Measurements from ENCODE around the gene ZDHHC9. TPM values are rescaled to one million over a fixed set of nuclear protein-coding genes. Genes with fewer than 3 reads are reported as not detected.

Gene ZDHHC9
- total and polyA plus RNA-seq, 3 donors from 2014 or later, result 6.9 to 9.4 (median 7.3) TPM

DNA sequence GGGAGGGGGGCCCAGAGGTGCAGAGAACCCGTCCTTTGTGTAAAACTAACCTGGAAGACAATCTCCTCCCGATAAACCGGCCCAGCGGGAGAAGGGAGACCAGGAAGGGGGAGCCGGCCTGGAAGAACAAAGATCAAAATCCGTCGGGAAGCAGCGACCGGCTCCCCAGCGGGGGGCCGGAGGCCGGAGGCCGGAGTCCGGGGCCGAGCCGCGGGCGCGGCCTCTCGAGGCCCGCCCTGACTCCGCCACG lies 552 bp downstream of the ZDHHC9 start:
- no peaks in the 10 kb centered on the region for H3K27me3 ChIP-seq
- H3K4me3 ChIP-seq, result peak overlapping the region; percentile 64 to 73
- no peak for TF ChIP-seq POLR2A (IDR thresholded peaks at IDR 0.05)
- TF ChIP-seq, protein P1, sequence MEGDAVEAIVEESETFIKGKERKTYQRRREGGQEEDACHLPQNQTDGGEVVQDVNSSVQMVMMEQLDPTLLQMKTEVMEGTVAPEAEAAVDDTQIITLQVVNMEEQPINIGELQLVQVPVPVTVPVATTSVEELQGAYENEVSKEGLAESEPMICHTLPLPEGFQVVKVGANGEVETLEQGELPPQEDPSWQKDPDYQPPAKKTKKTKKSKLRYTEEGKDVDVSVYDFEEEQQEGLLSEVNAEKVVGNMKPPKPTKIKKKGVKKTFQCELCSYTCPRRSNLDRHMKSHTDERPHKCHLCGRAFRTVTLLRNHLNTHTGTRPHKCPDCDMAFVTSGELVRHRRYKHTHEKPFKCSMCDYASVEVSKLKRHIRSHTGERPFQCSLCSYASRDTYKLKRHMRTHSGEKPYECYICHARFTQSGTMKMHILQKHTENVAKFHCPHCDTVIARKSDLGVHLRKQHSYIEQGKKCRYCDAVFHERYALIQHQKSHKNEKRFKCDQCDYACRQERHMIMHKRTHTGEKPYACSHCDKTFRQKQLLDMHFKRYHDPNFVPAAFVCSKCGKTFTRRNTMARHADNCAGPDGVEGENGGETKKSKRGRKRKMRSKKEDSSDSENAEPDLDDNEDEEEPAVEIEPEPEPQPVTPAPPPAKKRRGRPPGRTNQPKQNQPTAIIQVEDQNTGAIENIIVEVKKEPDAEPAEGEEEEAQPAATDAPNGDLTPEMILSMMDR (IDR thresholded peaks at IDR 0.05), result no peak
- no peaks in the 10 kb centered on the region for H3K9me3 ChIP-seq
- intact Hi-C loops (cut with DNase I; ENCODE audit: low total_unique reads), result no loop called here
- H3K27ac ChIP-seq, result peak overlapping the region; percentile 45 to 53
- H3K36me3 ChIP-seq (ENCODE audit: low read depth, missing control alignments), result no peaks in the 10 kb centered on the region
- WGBS, 2 donors, result 0% methylated on average over 18 of the region's 23 CpGs; no CpG with 5 or more reads in 1 of the 2 donors
- no peaks in the 10 kb centered on the region for H3K4me1 ChIP-seq
- DNase-seq, result no peak

DNA sequence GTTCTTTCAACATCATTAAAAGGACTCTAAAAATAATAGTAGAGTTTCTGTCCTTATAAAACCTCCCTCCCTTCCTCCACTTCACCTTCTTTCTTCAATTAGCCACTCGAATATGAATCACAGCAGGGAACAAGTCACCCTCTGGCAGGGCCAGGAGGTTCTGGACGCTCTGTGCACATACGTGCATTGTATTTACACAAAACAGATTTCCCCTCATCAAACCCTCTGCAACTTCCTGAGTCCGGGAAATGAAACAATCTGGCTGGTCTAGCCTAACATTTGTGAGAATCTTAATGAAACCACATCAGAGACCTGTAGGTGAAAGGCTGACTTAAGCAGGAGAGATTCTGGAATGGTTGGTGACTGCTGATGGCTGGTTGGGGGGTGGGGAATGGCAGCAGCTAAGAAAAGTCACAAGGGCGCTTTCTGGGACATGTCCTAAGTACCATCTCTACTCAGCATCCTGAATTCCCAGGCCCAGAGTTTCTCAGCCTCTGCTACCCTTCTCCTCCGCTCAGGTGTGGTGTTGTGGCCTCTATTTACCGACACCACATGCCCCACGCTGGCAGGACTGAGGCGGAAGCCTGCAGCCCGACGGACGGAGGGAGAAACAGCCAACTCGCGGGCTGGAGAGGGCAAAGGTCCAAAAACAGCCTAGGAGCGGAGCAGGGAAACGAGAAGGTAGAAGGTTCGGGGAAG lies 1.0 kb downstream of the ZDHHC9 start:
- H3K4me1 ChIP-seq, result no peaks in the 10 kb centered on the region
- H3K27ac ChIP-seq, result peak overlapping the region; percentile 45 to 53
- no peaks in the 10 kb centered on the region for H3K27me3 ChIP-seq
- peak; percentile 16 for DNase-seq
- TF ChIP-seq, protein P1 (IDR thresholded peaks at IDR 0.05), result no peak
- TF ChIP-seq POLR2A (IDR thresholded peaks at IDR 0.05), result no peak
- H3K9me3 ChIP-seq, result no peaks in the 10 kb centered on the region
- WGBS, 2 donors, result 10 to 12% methylated on average over 11 of the region's 17 CpGs
- H3K4me3 ChIP-seq, result peak overlapping the region; percentile 64 to 73
- intact Hi-C loops (cut with DNase I; ENCODE audit: low total_unique reads), result no loop called here
- H3K36me3 ChIP-seq (ENCODE audit: low read depth, missing control alignments), result no peaks in the 10 kb centered on the region

DNA sequence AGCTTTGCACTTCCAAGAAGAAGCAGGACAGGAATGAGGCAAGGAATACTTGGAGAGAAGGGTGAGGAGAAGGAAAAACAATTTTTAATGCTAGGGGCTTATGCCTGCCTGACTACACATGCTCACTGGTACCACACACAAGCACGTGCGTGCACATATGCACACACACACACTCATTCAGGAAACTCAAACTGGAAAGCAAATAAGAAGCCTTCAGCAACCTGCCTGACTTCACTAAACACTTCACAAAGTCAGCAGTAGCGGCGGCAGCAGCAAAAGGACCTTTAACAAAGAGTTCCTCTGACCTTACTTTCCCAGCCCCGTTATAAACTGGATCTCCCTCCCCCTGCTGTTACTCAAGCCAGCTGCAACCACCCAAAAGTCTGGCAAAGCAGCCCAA lies 3.3 kb downstream of the ZDHHC9 start:
- intact Hi-C loops (cut with DNase I; ENCODE audit: low total_unique reads), result no loop called here
- no peak overlapping the region for H3K4me3 ChIP-seq
- TF ChIP-seq, protein P1 (IDR thresholded peaks at IDR 0.05), result no peak
- TF ChIP-seq POLR2A (IDR thresholded peaks at IDR 0.05), result no peak

DNA sequence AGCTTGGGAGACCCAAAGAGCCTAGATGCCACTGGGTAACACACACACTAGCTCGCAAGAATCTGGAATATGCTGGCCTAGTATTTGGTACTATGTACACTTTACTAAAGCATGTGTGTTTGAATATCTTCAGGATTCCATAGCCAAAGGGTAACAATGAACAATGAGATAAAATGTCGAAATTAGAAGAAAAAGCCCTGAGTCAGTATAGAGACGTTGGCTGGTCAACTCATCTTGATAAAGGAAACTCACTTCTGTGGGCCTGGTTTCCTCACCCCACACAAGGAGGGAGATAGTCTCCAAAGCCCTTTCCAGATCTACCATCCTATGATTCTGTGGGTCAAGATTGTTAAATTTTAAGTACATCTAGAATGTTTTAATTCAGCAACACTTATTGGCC lies 6.9 kb downstream of the ZDHHC9 start:
- TF ChIP-seq POLR2A (IDR thresholded peaks at IDR 0.05), result no peak
- TF ChIP-seq, protein P1 (IDR thresholded peaks at IDR 0.05), result no peak
- intact Hi-C loops (cut with DNase I; ENCODE audit: low total_unique reads), result no loop called here
- Histone ChIP-seq H3K27ac (no peak overlapping the region), H3K27me3 (no peaks in the 10 kb centered on the region), H3K36me3 (ENCODE audit: low read depth, missing control alignments) (no peaks in the 10 kb centered on the region), H3K9me3 (no peaks in the 10 kb centered on the region), H3K4me3 (no peak overlapping the region), H3K4me1 (no peaks in the 10 kb centered on the region)
- DNase-seq, result no peak
- 72 to 91% methylated on average over 2 to 3 of the region's 3 CpGs for WGBS, 2 donors

More for the DNA sequence above, 3.3 kb downstream of the ZDHHC9 start:
- Histone ChIP-seq H3K4me1 (no peaks in the 10 kb centered on the region), H3K36me3 (ENCODE audit: low read depth, missing control alignments) (no peaks in the 10 kb centered on the region), H3K9me3 (no peaks in the 10 kb centered on the region), H3K27ac (no peak overlapping the region), H3K27me3 (no peaks in the 10 kb centered on the region)
- 71 to 75% methylated on average over 3 to 5 of the region's 5 CpGs for WGBS, 2 donors
- no peak for DNase-seq
